Activated CD4-positive, alpha-beta T cell treated with anti-CD3 and anti-CD28 coated beads for 1 hour (primary cell): ENCODE data around the gene GUSB.
"Not testable (repeated sequence)": the region's sequence is repeated elsewhere in the genome, so short reads cannot be mapped to it uniquely, and the experiment has no call there.

Source experiments
- DNase-seq: peaks from one replicate; pipeline ENCODE4 v3.0.0-alpha.2; 2020

Gene GUSB

DNA sequence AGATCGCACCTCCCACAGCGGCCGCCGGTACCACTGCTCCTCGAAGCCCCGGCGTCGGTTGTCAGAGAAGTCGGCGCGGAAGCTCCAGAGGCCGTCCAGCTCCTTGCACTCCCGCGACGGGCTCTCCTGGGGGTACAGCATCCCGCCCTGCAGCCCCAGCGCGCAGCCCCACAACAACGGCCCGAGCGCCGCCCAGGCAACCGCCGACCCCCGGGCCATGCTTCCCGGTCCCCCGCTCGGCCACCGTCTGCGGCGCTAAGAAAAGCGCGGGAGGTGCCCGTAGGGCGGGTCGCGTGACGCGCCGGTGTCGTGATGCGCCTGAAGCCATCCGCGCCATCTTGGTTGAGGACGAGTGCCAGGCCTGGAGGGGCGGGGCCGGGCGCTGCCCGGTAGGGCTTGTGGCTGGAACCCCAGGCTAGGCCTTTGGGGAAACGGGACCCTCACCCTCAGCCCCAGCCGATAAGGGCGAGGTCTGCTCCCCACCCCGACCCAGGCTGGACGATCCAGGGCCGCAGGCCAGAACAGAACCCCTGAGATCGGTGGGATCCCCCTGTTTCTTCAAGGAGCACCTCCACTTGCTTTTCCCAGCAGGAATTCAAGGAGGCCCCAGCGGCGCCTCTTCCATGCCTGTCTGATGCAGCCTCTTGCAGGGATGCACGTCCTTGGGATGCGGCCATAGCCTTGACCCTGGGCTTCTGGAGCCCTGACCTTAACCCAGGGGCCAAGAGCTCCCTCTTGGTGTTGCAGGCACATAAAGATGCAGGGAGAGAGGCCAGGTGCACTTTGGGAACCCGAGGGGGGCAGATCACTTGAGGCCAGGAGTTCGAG is at the start of gene GUSB:
Gene GUSB, minus strand, starts transcription at position 249 of the 828 bp plus-strand sequence. Its CDS starts 30 bp downstream, at position 219.
- DNase-seq, result peak; percentile 83

DNA sequence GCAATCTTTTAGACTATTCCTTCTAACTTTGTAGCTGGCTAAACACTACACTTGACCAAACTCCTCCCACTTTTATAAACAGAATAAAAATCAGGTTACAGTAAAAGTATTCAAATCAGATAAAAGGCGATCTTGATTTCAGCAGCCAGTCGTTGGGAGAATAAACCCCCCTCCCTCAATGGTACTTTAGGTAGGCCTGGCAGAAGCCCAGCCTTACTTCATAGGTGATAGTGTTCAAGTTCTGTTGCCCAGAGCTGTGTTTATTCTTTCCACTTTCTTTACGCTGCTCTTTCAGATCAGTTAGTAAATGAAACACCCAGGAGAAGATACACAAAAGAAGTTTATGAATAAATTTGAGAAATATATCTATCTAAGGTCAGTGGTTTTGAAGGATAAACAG is 46.3 kb upstream of the GUSB start:
- not testable (repeated sequence) for DNase-seq

DNA sequence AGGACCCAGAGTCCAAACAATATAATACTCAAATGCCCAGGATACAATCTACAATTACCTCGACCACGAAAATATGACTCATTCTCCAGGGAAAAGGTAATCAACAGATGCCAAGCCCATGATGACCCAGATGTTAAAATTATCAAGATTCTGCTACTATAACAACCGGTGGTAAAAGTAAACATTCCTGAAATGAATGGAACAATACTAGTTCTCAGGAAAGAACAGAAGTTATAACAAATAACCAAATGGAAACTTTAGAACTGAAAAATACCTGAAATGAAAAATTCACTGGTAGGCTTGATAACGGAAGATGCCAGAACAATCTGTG is 34.1 kb upstream of the GUSB start:
- DNase-seq, result no peak

DNA sequence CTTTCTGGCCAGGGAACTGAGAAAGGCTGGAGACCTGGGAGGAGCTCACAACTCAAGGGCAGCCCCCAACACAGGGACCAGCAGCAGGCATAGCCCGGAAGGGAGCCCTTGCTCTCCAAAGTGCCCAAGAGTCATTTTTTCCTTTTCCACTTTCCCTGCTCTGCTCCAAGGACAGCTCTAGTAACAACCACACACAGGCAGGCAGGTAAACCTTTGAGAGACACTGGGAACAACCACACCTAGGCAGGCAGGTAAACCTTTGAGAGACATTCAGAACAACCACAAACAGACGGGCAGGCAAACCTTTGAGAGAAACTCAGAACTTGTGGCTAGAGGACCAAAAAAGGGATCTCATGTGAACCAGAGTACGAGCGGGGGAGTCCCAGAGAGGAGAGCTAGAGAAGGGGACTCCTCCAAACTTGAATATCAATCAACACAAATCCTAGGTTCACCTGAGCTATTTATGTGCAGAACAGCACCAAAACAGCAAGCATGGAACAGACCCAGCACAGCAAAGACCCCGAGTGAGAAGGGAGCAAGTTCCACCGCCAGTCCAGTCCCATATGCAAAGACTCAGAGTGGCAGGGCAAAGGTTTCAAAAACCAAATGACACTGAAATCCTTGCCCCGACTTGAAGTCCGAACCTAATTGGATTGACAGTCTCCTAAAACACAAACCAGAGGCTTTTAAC is 33.6 kb upstream of the GUSB start:
- DNase-seq, result no peak

DNA sequence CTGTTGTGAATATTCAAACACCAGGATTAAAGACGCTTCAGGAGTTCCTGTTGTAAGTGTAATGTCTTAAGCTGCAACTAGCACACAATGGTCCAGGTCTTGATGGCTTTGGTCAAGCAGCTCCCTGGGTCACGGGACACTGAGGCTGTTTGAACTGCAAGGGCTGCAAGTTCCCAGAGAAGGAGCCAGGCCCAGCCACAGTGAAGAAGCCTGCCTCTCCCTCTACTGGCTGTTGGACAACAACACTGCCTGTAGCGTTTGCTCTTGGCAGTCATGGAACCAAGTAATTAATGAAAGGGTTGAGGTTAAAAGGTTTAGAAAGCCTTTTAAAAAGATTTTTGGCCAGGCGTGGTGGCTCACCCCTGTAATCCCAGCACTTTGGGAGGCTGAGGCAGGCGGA is 31.9 kb upstream of the GUSB start:
- DNase-seq, result no peak

DNA sequence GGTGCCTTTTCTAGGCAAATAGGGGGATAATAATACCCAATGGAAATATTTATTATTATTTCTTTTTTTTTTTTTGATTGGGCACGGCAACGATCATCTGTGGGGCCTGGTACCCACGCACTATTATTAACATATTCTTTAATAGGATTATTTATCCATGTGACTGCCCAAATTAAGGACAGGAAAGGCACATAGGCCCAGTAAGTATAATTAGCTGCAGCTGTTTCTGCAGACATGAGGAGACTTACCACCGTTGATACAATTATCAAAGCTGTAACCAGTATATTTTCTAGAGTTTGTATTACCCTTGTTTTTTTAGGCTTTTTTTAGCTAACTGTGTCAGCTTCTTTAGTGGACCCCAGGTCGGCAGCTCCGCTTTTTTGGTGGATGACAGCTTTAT is 25.2 kb upstream of the GUSB start:
- no peak for DNase-seq

DNA sequence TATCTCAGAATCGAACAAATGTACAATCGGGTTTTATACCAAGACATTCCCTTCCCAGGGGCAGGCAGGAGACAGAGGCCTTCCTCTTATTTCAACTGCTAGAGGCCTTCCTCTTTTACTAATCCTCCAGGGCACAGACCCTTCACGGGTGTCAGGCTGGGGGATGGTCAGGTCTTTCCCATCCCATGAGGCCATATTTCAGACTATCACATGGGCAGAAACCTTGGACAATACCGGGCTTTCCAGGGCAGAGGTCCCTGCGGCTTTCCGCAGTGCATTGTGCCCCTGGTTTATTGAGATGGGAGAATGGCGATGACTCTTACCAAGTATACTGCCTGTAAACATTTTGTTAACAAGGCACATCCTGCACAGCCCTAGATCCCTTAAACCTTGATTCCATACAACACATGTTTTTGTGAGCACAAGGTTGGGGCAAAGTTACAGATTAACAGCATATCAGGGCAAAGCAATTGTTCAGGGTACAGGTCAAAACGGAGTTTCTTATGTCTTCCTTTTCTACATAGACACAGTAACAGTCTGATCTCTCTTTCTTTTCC is 23.2 kb upstream of the GUSB start:
- not testable (repeated sequence) for DNase-seq

DNA sequence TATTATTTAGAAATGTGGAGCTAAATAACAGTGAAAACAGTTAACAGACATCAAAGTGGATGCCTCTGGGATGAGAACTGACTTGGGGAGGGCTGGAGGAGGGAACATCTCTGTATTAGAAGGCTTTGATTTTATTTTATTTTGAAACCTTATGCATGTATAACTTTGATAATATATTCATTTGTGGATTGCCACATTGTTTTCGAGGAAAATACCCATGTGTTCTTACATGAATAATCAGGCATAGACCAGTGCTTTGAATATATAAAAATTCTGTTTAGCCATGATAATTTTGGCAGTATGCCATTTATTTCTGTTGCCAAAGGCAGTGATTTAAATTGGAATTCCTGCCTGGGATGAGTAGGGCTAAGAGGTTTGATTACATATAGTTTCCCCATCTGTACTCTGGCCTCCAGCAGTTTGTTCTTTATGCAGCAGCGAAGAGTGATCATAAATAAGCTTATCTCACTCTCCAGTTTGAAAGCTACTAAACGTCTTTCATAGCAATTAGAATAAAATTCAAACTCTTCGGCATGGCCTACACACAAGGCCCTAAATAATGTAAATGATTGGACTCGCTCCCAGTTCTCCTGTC is 18.9 kb upstream of the GUSB start:
- not testable (repeated sequence) for DNase-seq

DNA sequence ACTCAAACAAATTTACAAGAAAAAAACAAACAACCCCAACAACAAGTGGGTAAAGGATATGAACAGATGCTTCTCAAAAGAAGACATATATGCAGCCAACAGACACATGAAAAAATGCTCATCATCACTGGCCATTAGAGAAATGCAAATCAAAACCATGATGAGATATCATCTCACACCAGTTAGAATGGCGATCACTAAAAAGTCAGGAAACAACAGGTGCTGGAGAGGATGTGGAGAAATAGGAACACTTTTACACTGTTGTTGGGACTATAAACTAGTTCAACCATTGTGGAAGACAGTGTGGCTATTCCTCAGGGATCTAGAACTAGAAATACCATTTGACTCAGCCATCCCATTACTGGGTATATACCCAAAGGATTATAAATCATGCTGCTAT is 13.0 kb upstream of the GUSB start:
- DNase-seq, result not testable (repeated sequence)

DNA sequence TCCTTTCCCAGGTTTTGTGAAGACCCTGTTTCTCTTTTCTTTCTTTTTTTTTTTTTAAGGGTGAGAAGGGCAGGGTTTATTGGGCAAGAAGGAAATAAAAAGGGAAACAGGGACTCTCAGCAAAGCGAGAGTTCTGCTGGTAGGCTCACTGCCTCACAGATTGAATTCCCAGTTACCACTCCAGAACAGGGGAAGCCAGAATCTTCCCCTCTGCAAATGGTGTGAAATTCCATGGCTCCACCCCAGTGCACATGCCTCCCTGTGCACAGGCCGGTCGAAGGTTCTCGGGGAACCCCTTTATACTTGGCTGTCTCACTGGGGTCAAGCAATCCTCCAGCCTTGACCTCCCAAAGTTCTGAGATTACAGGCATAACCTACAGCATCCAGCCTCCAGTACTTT is 10.5 kb upstream of the GUSB start:
- no peak for DNase-seq

DNA sequence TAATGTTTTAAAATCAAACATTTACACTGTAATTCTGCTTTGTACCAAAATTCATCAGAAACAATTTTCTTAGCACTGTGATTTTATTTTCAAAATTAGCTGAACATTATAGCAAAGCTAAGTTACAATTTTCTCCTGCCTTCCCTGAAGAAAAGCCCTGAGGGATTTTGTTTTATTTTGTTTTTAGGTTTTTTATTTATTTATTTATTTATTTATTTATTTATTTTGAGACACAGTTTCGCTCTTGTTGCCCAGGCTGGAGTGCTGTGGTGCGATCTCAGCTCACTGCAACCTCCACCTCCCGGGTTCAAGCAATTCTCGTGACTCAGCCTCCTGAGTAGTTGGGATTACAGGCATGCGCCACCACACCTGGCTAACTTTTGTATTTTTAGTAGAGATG is 9.8 kb upstream of the GUSB start:
- not testable (repeated sequence) for DNase-seq

DNA sequence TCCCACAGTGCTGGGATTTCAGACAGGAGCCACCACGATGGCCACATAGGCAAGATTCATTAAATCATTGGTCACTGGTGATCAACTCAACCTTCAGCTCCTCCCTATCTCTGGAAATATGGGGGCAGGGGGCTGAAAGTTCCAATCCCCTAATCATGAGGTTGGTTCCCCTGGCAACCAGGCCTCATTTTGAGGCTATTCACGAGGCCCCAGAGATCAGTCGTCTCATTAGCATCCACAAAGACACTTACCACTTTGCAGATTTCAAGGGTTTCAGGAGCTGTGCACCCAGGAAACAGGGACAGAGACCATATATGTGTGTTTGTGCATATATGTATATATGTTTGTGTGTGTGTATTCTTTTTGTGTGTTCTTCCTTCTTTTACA is 7.7 kb upstream of the GUSB start:
- no peak for DNase-seq

DNA sequence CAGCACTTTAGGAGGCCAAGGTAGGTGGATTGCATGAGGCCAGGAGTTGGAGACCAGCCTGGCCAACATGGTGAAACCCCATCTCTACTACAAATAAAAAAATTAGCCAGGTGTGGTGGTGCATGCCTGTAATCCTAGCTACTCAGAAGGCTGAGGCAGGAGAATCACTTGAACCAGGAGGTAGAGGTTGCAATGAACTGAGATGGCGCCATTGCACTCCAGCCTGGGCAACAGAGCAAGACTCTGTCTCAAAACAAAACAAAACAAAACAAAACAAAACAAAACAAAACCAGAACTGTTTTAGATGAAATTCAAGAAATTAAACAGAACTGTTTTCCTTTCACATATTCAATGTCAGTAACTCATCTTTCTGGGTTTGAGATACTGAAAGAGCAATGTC is 6.5 kb upstream of the GUSB start:
- not testable (repeated sequence) for DNase-seq

DNA sequence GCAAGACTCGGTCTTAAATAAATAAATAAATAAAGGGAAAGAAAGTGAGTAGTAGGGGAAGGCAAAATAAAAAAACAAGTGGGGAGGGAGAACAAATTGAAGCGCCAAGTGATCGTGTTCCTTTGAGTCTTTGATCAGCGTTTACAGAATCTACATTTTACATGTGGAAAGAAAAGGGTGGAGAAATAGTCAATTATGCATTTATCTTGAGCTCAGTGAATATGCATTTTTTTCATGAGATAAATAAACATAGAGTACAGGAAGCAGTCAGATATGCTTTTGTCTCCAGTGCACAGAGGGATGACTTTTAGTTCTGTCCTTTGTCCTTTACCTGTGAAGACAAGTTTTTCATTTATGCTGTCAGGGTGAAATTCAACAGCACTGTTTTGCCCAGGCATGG is 6.1 kb upstream of the GUSB start:
- DNase-seq, result no peak

DNA sequence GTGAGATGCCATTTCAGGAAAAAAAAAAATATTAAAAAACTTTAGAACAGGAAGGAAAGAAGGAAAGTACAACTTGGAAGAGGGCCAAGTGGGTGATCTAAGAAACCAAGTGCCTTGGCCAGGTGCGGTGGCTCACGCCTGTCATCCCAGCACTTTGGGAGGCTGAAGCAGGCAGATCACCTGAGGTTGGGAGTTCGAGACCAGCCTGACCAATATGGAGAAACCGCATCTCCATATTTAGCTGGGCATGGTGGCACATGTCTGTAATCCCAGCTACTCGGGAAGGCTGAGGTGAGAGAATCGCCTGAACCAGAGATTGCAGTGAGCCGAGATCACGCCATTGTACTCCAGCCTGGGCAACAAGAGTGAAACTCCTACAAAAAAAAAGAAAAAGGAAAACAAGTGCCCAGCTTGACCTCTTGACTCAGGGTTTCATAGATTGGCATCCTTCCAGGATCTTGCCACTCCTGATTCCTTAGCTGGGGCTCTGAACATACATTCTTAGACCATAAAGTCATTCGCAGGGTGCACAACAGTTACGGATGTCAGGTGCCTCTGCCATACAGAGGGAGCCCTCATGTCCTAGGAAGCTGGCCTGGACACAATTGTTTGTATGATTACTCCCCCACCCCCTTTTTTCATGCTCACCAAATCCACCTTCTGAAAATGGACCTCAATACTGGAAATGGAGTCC is 2.1 kb upstream of the GUSB start:
- DNase-seq, result no peak

DNA sequence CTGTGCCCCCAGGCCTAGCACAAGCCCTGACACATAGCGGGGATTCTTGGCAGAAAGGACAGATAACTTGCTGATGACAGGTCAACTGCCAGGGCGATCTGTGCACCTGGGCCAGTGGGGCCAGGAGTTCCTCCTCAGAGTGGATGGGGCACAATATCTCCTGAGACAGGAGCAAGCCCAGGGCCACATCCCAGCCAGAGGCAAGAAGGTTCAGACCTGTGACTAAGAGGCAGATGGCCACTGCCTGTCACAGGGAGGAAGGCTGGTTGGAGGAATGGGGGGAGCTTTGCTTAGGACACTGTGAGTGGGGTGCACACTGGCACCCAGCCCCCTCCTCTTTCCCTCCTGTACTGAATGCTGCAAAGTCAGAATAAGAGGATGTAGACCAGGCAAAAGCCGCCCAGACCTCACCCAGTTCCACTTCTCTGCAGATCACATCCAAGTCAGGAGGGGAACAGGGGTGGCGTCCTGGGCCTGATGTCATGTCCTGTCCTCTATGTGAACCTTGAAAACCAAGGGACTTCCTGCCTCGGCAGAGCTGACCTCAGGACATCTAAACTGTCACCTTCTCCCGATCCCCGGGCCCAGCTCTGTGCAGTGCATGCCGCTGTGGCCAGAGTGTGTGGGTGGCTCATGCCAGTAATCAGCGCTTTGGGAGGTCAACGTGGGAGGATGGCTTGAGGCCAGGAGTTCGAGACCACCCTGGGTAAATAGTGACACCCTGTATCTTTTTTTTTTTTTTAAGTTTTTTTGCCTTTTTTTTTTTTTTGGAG is 1.3 kb downstream of the GUSB start:
- no peak for DNase-seq

DNA sequence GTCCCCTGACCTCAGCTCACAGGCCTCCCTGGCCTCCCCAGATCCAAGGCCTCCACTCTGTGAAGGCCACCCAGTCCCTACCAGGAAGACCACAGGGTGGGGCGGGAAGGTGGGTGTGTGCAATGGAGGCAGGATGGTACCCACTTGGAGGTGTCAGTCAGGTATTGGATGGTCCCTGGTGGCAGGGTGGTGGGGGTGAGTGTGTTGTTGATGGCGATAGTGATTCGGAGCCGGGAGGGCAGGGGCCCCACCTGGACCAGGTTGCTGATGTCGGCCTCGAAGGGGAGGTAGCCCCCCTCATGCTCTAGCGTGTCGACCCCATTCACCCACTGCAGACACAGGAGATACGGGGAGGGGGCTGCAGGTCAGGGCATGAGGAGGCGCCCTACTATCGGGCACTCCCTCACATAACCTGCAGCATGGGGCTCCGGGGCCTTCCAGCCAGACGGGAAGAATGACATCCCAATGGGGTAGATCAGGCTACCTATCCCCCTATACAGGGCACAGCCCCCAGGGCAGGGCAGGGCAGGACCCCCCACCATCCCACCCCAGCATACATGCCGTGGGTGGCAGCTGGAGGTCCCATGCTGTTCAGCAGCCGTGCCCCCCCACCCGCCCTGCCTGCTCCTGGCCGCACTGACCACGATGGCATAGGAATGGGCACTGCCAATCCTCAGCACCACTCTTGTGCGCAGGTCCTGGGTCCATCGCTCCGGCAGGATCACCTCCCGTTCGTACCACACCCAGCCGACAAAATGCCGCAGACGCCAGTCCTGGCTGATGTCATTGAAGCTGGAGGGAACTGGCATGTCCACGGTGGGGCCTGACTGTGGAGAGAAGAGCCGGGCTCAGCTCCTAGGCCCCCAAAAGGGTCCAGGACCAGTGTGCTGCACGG is 2.2 kb downstream of the GUSB start:
- DNase-seq, result no peak

DNA sequence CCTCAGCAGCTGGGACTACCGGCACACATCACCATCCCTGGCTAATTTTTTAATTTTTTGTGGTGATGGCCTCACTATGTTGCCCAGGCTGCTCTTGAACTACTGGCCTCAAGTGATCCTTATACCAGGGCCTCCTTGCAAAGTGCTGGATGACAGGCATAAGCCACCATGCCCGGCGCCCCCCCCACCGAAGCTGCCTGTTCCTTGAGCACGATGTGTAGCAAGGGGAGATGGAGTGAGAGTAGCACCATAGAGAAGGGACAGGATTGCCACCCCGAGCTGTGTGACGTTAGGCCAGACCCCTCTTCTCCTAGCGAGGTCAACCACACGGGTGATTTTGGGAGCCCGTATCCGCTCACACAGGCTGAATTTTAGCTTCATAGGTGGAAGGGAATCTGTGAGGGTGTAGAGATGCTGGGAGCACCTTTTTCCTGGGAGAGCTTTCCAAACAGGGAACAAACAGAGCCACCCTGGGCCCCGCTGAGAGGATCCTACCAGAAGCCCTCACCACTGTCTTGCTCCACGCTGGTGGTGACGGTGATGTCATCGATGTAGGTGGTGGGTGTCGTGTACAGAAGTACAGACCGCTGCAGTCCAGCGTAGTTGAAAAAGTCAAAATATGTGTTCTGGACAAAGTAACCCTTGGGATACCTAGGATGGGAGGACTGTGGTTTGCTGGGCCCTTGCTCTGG is 3.0 kb downstream of the GUSB start:
- DNase-seq, result no peak

DNA sequence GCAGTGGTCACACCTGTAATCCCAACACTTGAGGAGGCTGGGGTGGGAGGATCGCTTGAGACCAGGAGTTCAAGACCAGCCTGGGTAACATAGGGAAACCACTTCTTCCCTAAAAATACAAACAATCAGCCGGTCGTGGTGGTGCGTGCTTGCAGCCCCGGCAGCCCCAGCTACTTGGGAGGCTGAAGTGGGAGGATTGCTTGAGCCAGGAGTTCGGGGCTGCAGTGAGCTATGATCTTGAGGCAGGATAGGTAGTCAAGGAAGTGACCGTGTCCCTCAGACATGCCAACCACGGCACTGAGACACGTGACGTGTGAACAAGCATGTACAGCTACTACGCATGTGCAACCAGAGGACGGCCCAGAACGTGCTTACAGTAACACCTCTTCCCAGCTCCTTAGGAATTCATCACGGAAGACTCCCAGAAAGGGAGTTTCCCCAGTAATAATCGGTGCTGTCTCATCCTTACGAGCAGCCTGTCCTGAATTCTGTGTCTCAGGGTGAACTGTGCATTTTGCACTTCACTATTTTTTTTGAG is 5.3 kb downstream of the GUSB start:
- no peak for DNase-seq

DNA sequence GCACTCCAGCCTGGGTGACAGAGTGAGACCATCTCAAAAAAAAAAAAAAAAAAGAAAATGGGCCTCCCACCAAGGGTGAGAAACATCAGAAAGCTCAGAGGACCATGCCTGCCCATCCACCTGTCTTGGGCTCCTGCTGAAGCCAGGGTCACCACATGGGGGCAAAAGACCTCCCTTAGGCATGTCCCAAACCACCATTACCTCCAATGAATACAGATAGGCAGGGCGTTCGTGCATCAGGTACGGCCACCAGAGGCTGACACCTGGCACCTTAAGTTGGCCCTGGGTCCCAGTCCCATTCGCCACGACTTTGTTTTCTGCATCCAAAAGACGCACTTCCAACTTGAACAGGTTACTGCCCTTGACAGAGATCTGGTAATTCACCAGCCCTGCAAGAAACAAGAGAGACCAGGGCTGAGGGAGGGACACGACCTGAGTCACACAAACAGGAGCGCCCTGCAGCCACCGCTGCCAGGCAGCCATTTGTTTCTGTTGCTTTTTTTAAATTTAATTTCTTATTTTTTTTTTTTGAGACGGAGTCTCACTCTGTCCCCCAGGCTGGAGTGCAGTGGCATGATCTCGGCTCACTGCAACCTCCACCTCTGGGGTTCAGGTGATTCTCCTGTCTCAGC is 6.1 kb downstream of the GUSB start:
- no peak for DNase-seq
